GM12865 (cell line): ENCODE measurements around the gene ADPRH.

Experiments used
- DNase-seq: peaks from one replicate; pipeline ENCODE4 v3.0.0; 2010; ENCODE audit warnings: low read depth
- H3K4me3 ChIP-seq: 2 replicates; pipeline ENCODE4 v1.5.1; 2011; ENCODE audit warnings: mild to moderate bottlenecking, low read depth, low read length, control low read depth
- TF ChIP-seq, protein P1 (sequence below): IDR thresholded peaks from 2 replicates; pipeline ENCODE4 v1.5.1; 2011; ENCODE audit warnings: low read length, control low read depth, low read depth, inconsistent platforms; ENCODE audit not compliant: insufficient read depth; ENCODE audit errors: missing control alignments

ADPRH gene

DNA sequence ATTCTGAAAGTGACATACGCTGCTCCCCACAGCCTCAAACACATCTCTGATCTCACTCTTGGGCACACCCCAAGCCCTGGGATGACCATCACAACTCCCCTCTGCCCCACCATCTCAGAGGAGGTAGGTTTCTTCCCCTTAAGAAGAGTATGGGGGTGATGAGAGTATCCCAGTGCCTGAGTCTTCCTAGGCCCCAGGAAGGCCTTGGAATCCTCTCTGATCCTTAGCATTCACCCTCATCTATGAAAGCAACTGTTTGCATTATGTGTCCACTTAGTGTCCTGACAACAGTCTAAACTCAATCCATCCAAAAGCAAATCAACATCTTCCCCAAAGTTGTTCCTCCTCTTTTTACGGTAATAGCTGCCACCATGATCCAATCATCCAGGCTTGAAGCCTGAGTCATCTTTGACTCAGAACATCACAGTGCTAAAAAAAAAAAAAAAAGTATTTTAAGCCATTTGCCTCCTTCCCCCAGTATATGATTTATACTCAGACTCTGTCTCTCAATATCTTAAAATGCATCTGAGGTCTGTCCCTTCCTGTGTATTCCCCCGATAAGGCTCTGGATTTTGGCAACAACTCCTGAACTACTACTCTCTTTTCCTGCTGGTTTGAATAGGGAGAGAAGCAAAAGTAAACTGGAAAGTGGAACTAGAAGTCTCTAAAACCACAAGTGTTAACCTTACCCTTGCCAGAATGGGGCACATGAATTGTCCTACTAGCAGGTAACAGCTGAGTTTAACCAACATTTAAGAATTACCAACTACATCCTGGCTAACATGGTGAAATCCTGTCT lies 58.6 kb downstream of the ADPRH start:
- H3K4me3 ChIP-seq, result peak overlapping the region; percentile 48
- TF ChIP-seq, protein P1, sequence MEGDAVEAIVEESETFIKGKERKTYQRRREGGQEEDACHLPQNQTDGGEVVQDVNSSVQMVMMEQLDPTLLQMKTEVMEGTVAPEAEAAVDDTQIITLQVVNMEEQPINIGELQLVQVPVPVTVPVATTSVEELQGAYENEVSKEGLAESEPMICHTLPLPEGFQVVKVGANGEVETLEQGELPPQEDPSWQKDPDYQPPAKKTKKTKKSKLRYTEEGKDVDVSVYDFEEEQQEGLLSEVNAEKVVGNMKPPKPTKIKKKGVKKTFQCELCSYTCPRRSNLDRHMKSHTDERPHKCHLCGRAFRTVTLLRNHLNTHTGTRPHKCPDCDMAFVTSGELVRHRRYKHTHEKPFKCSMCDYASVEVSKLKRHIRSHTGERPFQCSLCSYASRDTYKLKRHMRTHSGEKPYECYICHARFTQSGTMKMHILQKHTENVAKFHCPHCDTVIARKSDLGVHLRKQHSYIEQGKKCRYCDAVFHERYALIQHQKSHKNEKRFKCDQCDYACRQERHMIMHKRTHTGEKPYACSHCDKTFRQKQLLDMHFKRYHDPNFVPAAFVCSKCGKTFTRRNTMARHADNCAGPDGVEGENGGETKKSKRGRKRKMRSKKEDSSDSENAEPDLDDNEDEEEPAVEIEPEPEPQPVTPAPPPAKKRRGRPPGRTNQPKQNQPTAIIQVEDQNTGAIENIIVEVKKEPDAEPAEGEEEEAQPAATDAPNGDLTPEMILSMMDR, result no peak
- peak; percentile 79 for DNase-seq
